ENCODE results near the gene TUBB3.
A peak's percentile ranks its signal among the peaks of the same experiment; 100 is the strongest.
"Not testable (repeated sequence)": the region's sequence is repeated elsewhere in the genome, so short reads cannot be mapped to it uniquely, and the experiment has no call there.

TUBB3 gene

GRCh38 chr16:89913408-89914387, 9.4 kb upstream of the TUBB3 start:
- DNase-seq = no peak
- intact Hi-C loops (cut with DNase I) = no loop called here

GRCh38 chr16:89914642-89915285, 8.4 kb upstream of the TUBB3 start:
- intact Hi-C loops (cut with DNase I); DNase-seq: not testable (repeated sequence)

GRCh38 chr16:89915303-89916232, 7.6 kb upstream of the TUBB3 start:
- intact Hi-C loops (cut with DNase I) = no loop called here
- DNase-seq = peak in 16 of 42 donors; percentile 19 to 72 (median 52)

GRCh38 chr16:89917773-89918452, 5.2 kb upstream of the TUBB3 start:
- DNase-seq = peak; percentile 36 to 87 (median 66)

GRCh38 chr16:89918453-89919347, 4.4 kb upstream of the TUBB3 start, which contains the start of gene MC1R:
Gene MC1R (plus strand): TSS chr16:89918862. CDS start chr16:89919259, 397 bp downstream.
- intact Hi-C loops (cut with DNase I) = no loop called here
- DNase-seq = no peak

More at GRCh38 chr16:89917773-89918452, 5.2 kb upstream of the TUBB3 start:
- intact Hi-C loops (cut with DNase I) = no loop called here

- intact Hi-C loops (cut with DNase I) = no loop called here
- DNase-seq = no peak
Measured at GRCh38 chr16:89919535-89920406, 3.4 kb upstream of the TUBB3 start.

DNA sequence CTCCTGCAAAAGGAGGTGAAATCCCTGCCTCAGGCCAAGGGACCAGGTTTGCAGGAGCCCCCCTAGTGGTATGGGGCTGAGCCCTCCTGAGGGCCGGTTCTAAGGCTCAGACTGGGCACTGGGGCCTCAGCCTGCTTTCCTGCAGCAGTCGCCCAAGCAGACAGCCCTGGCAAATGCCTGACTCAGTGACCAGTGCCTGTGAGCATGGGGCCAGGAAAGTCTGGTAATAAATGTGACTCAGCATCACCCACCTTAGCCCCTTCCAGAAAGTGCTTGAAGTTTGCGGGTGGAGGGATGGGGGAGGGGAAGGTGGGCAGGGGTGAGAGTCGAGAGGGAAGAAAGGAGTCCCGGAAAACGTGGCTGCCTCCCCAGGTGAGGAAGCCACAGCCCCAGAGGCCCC, 2.4 kb upstream of the TUBB3 start:
- DNase-seq = no peak
- intact Hi-C loops (cut with DNase I) = no loop called here

GRCh38 chr16:89921131-89921701, 1.9 kb upstream of the TUBB3 start:
- no peak for DNase-seq
- intact Hi-C loops (cut with DNase I) = no loop called here

DNA sequence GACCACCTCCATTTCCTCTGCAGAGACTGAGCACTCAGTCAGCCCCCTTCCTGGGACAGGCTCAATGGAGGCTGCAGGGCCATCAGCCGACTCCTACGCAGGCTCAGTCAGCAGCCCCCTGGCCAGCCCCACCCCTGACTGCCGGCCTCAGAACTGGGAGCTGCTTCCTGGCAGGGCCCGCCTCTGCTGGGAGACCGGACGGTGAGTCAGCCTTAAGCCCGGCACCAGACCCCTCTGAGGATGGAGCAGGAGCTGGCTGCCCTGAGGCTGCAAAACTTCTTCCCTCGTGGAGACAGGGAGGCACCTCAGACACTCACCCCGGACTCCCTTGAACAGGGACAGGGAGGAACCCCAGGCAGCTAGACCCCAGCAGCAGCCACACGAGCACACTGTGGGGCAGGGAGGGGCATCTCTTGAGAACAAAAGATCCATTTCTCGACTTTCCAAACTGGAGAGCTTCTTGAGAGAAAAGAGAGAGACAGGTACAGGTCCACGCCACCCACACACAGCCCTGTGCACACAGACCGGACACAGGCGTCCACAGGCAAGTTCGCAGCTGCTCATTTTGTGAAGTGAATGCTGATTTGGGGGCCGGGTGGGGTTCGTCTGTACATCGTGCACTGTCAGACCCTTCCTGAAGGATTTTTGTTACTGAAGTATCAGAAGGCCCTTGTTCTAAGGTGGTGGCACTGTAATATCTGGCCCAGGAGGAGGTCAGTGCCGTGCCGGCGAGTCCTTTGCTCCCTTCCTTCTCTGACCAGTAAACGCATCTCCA, 1.3 kb upstream of the TUBB3 start:
- intact Hi-C loops (cut with DNase I) = no loop called here
- DNase-seq = peak in 10 of 42 donors; percentile 17 to 82 (median 58)

- intact Hi-C loops (cut with DNase I) = no loop called here
- DNase-seq = peak in 31 of 42 donors; percentile 26 to 88 (median 58)
Measured at GRCh38 chr16:89922477-89922883, 662 bp upstream of the TUBB3 start.

GRCh38 chr16:89923640-89924296, 626 bp downstream of the TUBB3 start:
- peak in 16 of 42 donors; percentile 15 to 62 (median 48) for DNase-seq

GRCh38 chr16:89924297-89924924, 1.3 kb downstream of the TUBB3 start:
- intact Hi-C loops (cut with DNase I) = no loop called here
- DNase-seq = peak in 40 of 42 donors; percentile 37 to 89 (median 71)

More at GRCh38 chr16:89923640-89924296, 626 bp downstream of the TUBB3 start:
- intact Hi-C loops (cut with DNase I) = no loop called here

DNA sequence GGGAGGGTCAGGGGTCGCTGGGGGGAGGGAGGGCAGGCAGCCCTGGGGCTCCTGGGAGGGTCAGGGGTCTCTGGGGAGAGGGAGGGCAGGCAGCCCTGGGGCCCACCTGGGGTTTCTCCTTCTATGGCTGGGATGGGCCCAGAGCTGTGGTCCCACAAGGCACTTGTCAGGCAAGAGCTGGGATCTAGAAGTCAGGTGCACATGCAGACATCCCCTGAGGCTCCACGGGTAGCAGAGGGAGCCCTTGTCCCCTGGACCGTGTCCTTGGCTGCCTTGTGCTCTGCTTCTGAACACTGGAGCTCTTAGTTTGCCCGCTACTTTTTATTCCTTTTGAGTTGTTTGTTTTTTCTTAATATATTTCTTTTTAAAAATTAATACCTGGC, 1.8 kb downstream of the TUBB3 start:
- DNase-seq = no peak
- intact Hi-C loops (cut with DNase I) = no loop called here

DNA sequence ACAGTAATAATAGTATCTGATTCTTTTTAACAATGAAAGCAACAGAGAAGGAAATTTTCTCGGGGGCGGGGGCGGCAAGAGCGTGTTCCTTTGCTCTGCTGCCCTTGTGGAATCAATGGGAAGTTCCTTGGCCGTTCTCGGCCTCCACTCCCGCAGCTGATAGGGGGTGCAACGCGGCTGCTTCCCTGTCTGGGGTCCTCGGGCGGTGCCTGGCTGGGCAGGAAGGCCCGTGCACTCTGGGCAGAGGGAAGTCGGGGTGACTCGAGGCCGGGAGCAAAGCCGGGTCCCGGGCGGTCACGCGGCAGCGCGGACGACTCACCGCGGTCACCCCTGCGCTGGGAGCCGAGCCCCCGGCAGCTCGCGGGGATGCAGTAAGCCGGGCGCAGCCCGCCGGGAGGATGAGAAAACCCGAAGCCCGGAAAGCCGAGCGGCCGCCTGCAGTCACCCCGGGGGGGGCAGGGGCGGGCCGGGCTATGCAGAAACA, 2.5 kb downstream of the TUBB3 start:
- DNase-seq = peak in 16 of 42 donors; percentile 28 to 68 (median 45)
- intact Hi-C loops (cut with DNase I) = no loop called here
